Panc1 (cell line): ENCODE data around the gene DHRS3. TPM values are rescaled to one million over a fixed set of nuclear protein-coding genes. Genes with fewer than 3 reads are reported as not detected.

Experiments
- ATAC-seq: fragments of 200-7000 bp; cut with Tn5 transposase; 2 replicates; pipeline ENCODE4 v1.9.1; 2020; ENCODE audit warnings: mild to moderate bottlenecking, moderate library complexity
- BruUV-seq: library from RNA; stranded (reverse); fragments of 400-500 nt; replicated peaks from 2 replicates; lab custom pipeline; 2021; lab: Mats Ljungman, UMichigan
- CTCF ChIA-PET: fragments of 300-600 bp; sonication (Branson Sonifier 250); formaldehyde crosslinking; loops from one replicate; lab custom pipeline; 2022; ENCODE audit warnings: antibody characterized with exemption; lab: Charles Lee
- POLR2A ChIA-PET: fragments of 300-600 bp; sonication (Branson Sonifier 250); formaldehyde crosslinking; loops from one replicate; lab custom pipeline; 2022; ENCODE audit warnings: antibody characterized with exemption; lab: Charles Lee
- DNase-seq: peaks from one replicate; pipeline ENCODE4 v3.0.0-alpha.2; 2010; ENCODE audit warnings: low read depth, low spot score
- H3K27ac ChIP-seq: 2 replicates; pipeline ENCODE4 v1.5.1; 2011; ENCODE audit warnings: mild to moderate bottlenecking, low read length, inconsistent platforms
- H3K27me3 ChIP-seq: fragments of 200-500 bp; sonication (Bioruptor generic); 2 replicates; pipeline ENCODE4 v1.6.0; 2014; ENCODE audit warnings: low read length, inconsistent platforms; ENCODE audit not compliant: control insufficient read depth, insufficient read depth
- H3K36me3 ChIP-seq: fragments of 200-500 bp; sonication (Bioruptor generic); 2 replicates; pipeline ENCODE4 v1.5.1; 2014; ENCODE audit warnings: inconsistent platforms, mild to moderate bottlenecking, low read length, moderate library complexity; ENCODE audit not compliant: control insufficient read depth, insufficient read depth
- H3K4me1 ChIP-seq: 2 replicates; pipeline ENCODE4 v1.5.1; 2011; ENCODE audit warnings: inconsistent platforms, mild to moderate bottlenecking, low read length, moderate library complexity; ENCODE audit not compliant: control insufficient read depth, insufficient read depth
- H3K4me3 ChIP-seq, 2 experiments: 2 replicates each; pipeline ENCODE4 v1.5.1; 2011 to 2012; ENCODE audit warnings: low read depth in 2 of 2, low read length in 2 of 2, mild to moderate bottlenecking in 2 of 2, inconsistent platforms in 1 of 2, moderate library complexity in 1 of 2
- H3K9me3 ChIP-seq: fragments of 200-500 bp; sonication (Bioruptor generic); 2 replicates; pipeline ENCODE4 v1.5.1; 2014; ENCODE audit warnings: low read depth, mild to moderate bottlenecking, inconsistent platforms, low read length, moderate library complexity; ENCODE audit not compliant: control insufficient read depth, insufficient read depth
- CTCF ChIP-seq: fragments of 450-650 bp; IDR thresholded peaks from 2 replicates; pipeline ENCODE4 v1.5.1; 2017; ENCODE audit warnings: mild to moderate bottlenecking
- POLR2AphosphoS5 ChIP-seq: IDR thresholded peaks from 2 replicates; pipeline ENCODE4 v1.6.1; 2012; ENCODE audit warnings: mild to moderate bottlenecking, low read depth, low read length, moderate library complexity
- REST ChIP-seq, 2 experiments: IDR thresholded peaks; 2 replicates each; pipeline ENCODE4 v1.6.1; 2011 to 2012; ENCODE audit warnings: low read depth in 2 of 2, control low read depth in 1 of 2, low read length in 1 of 2, mild to moderate bottlenecking in 1 of 2, moderate library complexity in 1 of 2; ENCODE audit not compliant: insufficient read depth in 1 of 2
- SIN3A ChIP-seq: IDR thresholded peaks from 2 replicates; pipeline ENCODE4 v1.6.1; 2012; ENCODE audit warnings: low read depth, mild to moderate bottlenecking, low read length, moderate library complexity, borderline replicate concordance; ENCODE audit not compliant: insufficient read depth
- TCF7L2 ChIP-seq: IDR thresholded peaks from 2 replicates; pipeline ENCODE4 v1.6.1; 2011; ENCODE audit warnings: mild to moderate bottlenecking, low read depth, low read length, inconsistent platforms
- in situ Hi-C: cut with HindIII; loops from 2 replicates; pipeline ENCODE4 v1.10.0; 2016; ENCODE audit warnings: low sequenced_read_pairs, low pct_unique_long_range_greater_than_20kb
- intact Hi-C: fragments of 100-400 bp; cut with micrococcal nuclease; formaldehyde crosslinking; loops from one replicate; pipeline ENCODE4 v1.10.0; 2022; ENCODE audit not compliant: unreplicated experiment
- total RNA-seq: library from RNA; stranded (reverse); gene quantifications from one replicate; pipeline ENCODE4 v1.2.1, GENCODE V29; 2021; ENCODE audit not compliant: unreplicated experiment

The DHRS3 gene
- total RNA-seq, 1 experiment from 2014 or later = 113 TPM

- no peak for ATAC-seq
- Histone ChIP-seq H3K4me1 (peaks cover 42% of the 10 kb centered on the region), H3K27me3 (no peaks in the 10 kb centered on the region), H3K4me3 (no peak overlapping the region), H3K9me3 (no peaks in the 10 kb centered on the region), H3K36me3 (no peaks in the 10 kb centered on the region), H3K27ac (peak overlapping the region; percentile 91)
- in situ Hi-C loops (no loop called here), intact Hi-C loops (no loop called here)
- ChIA-PET POLR2A (no interaction called here), CTCF (no interaction called here)
- no TSS peak for BruUV-seq
- TF ChIP-seq CTCF = no peak
- no peak for TF ChIP-seq SIN3A
- TF ChIP-seq REST (IDR thresholded peaks at IDR 0.05; ENCODE audit: insufficient read depth in 1 of 2, low read depth in 2 of 2, low read length in 1 of 2) = no peak
- no peak for TF ChIP-seq POLR2AphosphoS5
- no peak for TF ChIP-seq TCF7L2
- no peak for DNase-seq
Measured at GRCh38 chr1:12553963-12554362, 64.0 kb downstream of the DHRS3 start.

GRCh38 chr1:12552951-12553921, 64.8 kb downstream of the DHRS3 start:
- Histone ChIP-seq H3K4me3 (no peak overlapping the region), H3K27ac (peak overlapping the region; percentile 91), H3K36me3 (no peaks in the 10 kb centered on the region), H3K9me3 (no peaks in the 10 kb centered on the region), H3K4me1 (peaks cover 44% of the 10 kb centered on the region), H3K27me3 (no peaks in the 10 kb centered on the region)
- in situ Hi-C loops (no loop called here), intact Hi-C loops (no loop called here)
- ATAC-seq (no peak), DNase-seq (no peak)
- CTCF ChIA-PET = no interaction called here
- no TSS peak for BruUV-seq
- POLR2A ChIA-PET = no interaction called here
- no peak for TF ChIP-seq REST (IDR thresholded peaks at IDR 0.05; ENCODE audit: insufficient read depth in 1 of 2, low read depth in 2 of 2, low read length in 1 of 2)
- TF ChIP-seq CTCF = no peak
- no peak for TF ChIP-seq TCF7L2
- TF ChIP-seq SIN3A = no peak
- no peak for TF ChIP-seq POLR2AphosphoS5
